Activated CD8-positive, alpha-beta memory T cell treated with anti-CD3 and anti-CD28 coated beads for 1 hour (primary cell): Measurements from ENCODE around the gene PRKCD.
"Not testable (repeated sequence)": the region's sequence is repeated elsewhere in the genome, so short reads cannot be mapped to it uniquely, and the experiment has no call there.

Source experiments
- DNase-seq, 2 donors: peaks; one replicate each; pipeline ENCODE4 v3.0.0-alpha.2; 2020; ENCODE audit warnings: low read depth in 1 of 2; ENCODE audit errors: extremely low read depth in 1 of 2

Gene PRKCD

DNA sequence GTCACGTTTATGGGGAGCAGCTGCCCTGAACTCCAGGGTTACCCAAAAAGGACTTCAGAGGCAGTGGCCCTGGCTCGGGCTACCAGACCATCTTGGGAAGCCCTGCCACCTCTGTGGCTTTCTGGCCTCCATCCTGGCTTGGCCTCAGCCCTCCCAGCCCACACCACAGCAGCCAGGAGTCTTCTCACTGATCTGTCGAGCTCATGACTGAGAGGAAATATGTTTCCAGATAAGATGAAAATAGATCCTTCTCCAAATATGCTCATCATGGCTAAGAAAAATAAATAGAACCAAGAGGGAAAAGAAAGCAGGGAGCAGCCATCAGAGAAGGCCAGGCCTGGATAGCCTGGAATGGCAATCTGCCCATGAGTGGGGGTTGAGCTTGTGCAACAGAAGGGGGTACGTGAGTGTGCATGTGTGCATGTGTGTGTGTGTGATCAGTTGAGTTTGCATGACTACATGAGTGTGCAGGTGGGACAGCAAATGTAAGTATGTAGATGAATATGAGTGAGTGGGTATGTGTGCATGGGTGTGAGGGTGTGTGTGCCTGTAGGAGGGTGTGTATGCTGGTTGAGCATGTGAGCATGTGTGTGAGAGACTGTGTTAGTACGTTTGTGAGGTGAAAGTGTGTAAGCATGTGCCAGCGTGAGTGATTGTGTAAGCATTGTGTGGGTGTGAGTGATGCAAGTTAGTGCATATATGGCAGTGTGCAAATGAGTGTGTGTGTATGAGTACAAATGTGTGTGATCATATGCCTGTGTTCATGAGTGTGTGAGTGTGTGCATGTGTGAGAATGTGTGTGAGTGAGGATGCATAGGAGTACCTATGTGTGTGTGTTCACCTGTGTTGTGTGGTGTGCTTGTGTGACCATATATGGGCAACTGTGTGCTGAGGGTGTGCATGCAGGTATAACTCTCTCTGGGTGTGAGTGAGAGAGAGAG is 20.8 kb upstream of the PRKCD start:
- no peak for DNase-seq

- DNase-seq, result no peak
Measured at GRCh38 chr3:53140847-53141845, 19.9 kb upstream of the PRKCD start.

GRCh38 chr3:53142986-53143385 is 18.0 kb upstream of the PRKCD start:
- no peak for DNase-seq

DNA sequence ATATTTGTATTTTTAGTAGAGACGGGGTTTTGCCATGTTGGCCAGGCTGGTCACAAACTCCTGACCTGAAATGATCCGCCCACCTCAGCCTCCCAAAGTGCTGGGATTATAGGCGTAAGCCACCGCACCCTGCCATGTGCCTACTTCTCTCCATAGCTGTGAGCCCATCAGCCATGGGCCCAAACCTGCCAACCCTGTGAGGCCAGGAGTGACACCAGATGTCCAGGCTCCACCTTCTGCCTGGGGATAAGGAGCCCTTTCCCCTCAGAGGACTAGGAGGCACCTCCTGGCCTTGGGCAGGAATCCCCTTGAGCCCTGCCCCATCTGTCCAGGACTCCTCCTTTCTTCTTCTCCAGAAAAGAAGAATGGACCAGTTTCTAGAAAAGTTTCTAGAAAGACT is 16.6 kb upstream of the PRKCD start:
- DNase-seq, result no peak

- DNase-seq, result no peak
Measured at GRCh38 chr3:53144862-53145712, 15.9 kb upstream of the PRKCD start.

- DNase-seq, result no peak
Measured at GRCh38 chr3:53145713-53146080, 15.3 kb upstream of the PRKCD start.

- no peak for DNase-seq
Measured at GRCh38 chr3:53146319-53146891, 14.6 kb upstream of the PRKCD start.

GRCh38 chr3:53147151-53147902 is 13.7 kb upstream of the PRKCD start:
- no peak for DNase-seq

DNA sequence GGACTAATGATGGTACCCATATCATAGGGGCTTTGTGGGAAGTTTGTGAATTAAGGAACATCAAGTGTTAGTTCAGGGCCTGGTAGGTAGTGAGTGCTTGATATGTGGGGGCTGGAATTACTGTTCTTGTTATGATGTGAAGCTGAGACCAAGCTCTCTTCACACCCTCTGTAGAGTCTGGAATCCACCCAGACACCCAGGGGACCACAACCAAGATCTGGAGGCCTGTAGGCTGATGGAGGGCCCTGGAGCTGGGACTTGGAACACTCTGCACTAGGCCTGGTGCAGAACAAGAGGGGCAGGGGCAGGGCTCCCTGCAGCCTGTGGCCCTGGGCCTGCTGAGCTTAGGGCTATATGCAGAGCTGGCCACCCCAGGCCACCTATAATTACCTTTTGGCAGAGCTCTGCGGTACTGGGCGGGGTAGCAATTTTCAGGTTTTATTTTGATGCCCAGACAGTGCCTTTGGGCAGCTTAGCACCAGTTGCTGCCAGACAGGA is 13.1 kb upstream of the PRKCD start:
- no peak for DNase-seq

GRCh38 chr3:53149006-53149690 is 11.9 kb upstream of the PRKCD start:
- no peak for DNase-seq

DNA sequence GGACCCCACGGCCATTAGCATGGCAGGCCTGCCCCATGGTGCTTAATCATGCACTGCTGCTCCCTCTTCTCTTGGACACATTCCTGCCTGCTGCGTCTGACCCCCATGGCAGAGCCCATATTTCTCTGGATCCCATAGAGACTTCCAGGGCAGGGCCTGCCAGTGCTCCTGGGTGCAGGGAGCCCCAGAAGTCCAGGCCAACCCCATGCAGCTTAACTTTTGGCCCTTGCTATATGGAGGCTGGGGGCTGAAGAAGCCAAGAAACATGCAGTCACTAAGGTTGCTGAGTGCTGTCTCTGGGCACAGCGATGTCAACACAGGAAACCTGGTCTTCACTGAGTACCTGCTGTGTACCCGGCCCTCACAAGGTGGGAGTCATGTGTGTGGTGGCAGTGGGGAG is 11.3 kb upstream of the PRKCD start:
- DNase-seq, result no peak

DNA sequence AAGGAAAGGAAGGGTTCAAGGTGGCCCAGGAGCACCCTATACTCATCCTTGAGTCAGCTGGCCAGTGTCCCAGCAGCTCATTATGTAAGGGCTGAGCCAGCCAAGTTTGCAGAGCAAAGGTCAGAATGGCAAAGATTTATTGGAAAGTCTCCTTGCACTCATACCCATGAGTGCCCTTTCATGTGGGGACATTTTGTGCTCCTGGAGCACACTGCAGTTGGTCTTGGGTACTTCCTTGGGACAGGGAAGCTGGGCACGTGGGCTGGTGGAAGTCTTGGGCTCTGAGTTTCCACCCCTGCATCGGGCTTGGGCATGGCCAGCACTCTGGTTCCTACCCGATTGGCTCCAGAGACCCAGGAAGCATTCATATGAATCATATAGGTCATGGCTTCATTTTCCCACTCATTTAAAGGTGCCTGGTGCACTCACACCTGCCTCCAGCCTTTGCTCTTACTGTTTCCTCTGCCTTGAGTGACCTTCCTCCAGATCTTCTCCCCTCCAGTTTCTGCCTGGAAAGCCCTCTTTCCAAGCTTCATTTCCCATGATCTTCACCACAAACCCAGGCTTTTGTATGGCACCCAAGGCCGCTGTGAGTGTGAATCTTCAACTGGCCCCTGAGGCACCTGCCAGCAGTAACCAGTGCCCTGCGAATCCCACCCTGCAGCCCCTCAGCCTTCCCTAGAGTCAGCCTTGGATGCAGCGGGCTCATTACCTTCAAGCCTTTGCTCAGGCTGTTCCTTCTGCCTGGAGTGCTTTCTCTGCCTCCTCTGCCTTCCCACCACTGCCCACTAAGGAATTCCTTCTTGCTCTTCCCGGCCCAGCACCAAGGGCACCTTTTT is 10.5 kb upstream of the PRKCD start:
- no peak for DNase-seq

DNA sequence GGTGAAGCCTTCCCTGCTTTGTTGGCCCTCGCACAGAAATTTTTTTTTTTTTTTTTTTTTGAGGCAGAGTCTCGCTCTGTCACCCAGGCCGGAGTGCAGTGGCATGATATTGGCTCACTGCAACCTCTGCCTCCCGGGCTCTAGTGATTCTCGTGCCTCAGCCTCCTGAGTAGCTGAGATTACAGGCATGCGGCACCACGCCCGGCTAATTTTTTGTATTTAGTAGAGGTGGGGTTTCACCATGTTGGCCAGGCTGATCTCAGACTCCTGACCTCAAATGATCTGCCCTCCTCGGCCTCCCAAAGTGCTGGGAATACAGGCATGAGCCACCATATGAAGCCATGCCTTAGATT is 9.9 kb upstream of the PRKCD start:
- DNase-seq, result not testable (repeated sequence)

GRCh38 chr3:53151465-53151864 is 9.5 kb upstream of the PRKCD start:
- no peak for DNase-seq

- DNase-seq, result no peak
Measured at GRCh38 chr3:53151870-53152660, 8.9 kb upstream of the PRKCD start.

DNA sequence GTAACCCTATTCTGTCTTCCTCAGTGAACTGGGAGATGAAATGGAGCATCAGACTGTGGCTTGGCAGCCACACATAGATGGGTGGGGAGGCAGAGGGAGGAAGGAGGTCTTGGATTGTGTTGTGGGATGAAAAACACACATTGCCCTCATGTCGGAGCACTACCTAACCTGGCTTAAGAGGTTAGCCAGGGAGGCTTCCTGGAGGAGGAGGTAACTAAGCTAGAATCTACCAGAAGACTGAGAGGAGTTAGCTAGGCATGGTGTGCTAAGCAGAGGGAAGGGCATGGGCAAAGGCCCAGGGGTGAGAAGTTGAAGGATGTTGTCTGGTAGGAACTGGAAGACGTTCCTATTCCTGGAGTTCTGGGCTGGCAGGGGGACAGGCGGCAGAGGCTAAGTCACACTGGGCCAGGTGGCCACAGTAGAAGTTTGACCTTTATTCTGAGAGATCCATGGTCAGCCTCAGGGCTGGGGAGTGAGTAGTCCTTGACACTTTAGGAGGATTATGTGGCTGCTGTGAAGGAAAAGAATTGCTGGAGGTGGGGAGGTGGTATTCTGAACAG is 7.7 kb upstream of the PRKCD start:
- DNase-seq, result no peak

GRCh38 chr3:53153980-53154379 is 7.0 kb upstream of the PRKCD start:
- DNase-seq, result no peak
